HFFc6 (cell line): ENCODE measurements around the gene BSCL2. TPM values are rescaled to one million over a fixed set of nuclear protein-coding genes. Genes with fewer than 3 reads are reported as not detected.

Experiments
- DNase-seq: peaks from one replicate; pipeline ENCODE4 v3.0.0-alpha.2; 2018
- H3K27ac Mint-ChIP-seq: 2 replicates; pipeline ENCODE4 v1.8.0; 2020; ENCODE audit warnings: mild to moderate bottlenecking, mixed read lengths
- H3K27me3 Mint-ChIP-seq: 2 replicates; pipeline ENCODE4 v1.8.0; 2021; ENCODE audit warnings: mild to moderate bottlenecking, moderate library complexity, mixed read lengths; ENCODE audit not compliant: insufficient read depth
- H3K36me3 Mint-ChIP-seq: 2 replicates; pipeline ENCODE4 v1.8.0; 2021; ENCODE audit warnings: low read depth, mixed read lengths
- H3K4me1 Mint-ChIP-seq: 2 replicates; pipeline ENCODE4 v1.8.0; 2020; ENCODE audit warnings: low read depth, mixed read lengths
- H3K4me3 Mint-ChIP-seq: 2 replicates; pipeline ENCODE4 v1.8.0; 2020; ENCODE audit warnings: mild to moderate bottlenecking, moderate library complexity, mixed read lengths
- H3K9me3 Mint-ChIP-seq: 2 replicates; pipeline ENCODE4 v1.8.0; 2020; ENCODE audit warnings: mild to moderate bottlenecking, mixed read lengths
- CTCF ChIP-seq: fragments of 200-600 bp; sonication (generic); IDR thresholded peaks from 2 replicates; pipeline ENCODE4 v1.5.0; 2021; ENCODE audit warnings: antibody characterized with exemption, mild to moderate bottlenecking
- total RNA-seq, 6 experiments: library from RNA; stranded (reverse); fragmentation: NEBNext Ultra II Directional; extraction: Animal tissue kit (Norgen Biotek cat#: 25700); gene quantifications; 2 replicates in 1 of 6; 3 replicates in 5 of 6; pipeline ENCODE4 v1.2.3, GENCODE V29; 2021

Gene BSCL2
- total RNA-seq, 6 experiments from 2014 or later, result 50.7 to 67.4 (median 56.8) TPM

DNA sequence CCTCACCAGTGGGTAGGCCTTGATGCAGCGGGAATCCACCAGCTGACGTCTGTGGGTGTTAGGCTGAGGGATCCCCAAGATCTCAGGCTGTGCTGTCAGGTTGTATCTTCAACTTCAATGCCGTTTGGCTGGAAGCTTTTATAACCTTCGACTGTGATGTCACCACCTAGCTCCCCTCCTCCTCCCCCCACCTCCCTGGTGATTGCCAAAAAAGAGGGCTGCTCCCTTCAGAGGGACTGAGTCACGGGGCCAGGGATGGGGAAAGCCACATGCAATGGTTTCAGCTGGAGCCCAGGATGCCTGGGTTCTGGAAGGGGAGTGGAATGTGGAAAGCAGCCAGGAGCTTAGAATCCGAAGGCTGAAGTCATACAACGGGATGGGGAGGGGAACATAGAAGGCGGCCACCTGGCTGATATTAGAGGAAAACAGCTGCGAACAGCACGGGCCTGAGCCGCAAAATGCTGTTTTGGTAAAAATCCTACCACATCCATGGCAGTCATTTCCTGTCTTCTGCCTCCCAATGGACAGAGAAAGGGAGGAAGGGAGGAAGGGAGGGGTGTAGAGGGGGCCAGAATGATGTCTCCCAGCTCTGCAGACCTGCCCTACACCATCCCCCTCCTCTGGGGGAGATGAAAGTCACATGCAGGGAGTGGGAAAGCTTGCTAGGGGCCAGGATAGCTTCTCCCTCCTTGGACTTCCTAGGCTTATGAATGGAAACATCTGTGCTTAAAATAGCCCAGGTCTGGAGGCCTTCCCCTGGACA lies 17.6 kb downstream of the BSCL2 start, which contains the start of gene LRRN4CL:
LRRN4CL (minus strand) TSS at position 110 of the 763 bp plus-strand sequence. CDS start 1,022 bp downstream, outside the sequence.
- Mint-ChIP-seq H3K9me3 (no peaks in the 10 kb centered on the region), H3K27ac (peak within 1 kb of the TSS; percentile 90), H3K27me3 (no peaks in the 10 kb centered on the region; the same call in 1 of the 2 replicates), H3K4me3 (peak within 1 kb of the TSS; percentile 60), H3K4me1 (peaks cover 25% of the 10 kb centered on the region), H3K36me3 (peaks cover 12% of the 10 kb centered on the region)
- TF ChIP-seq CTCF, result no peak
- DNase-seq, result peak; percentile 88

GRCh38 chr11:62688491-62688890 lies 18.7 kb downstream of the BSCL2 start:
- no peaks in the 10 kb centered on the region; the same call in none of the 2 replicates for H3K27me3 Mint-ChIP-seq

GRCh38 chr11:62687508-62688396 lies 19.5 kb downstream of the BSCL2 start:
- Mint-ChIP-seq H3K36me3 (peaks cover 9% of the 10 kb centered on the region), H3K27me3 (no peaks in the 10 kb centered on the region; the same call in none of the 2 replicates), H3K9me3 (no peaks in the 10 kb centered on the region), H3K4me1 (peaks cover 21% of the 10 kb centered on the region), H3K4me3 (no peak overlapping the region), H3K27ac (no peak overlapping the region)
- no peak for TF ChIP-seq CTCF
- DNase-seq, result no peak

More at GRCh38 chr11:62688491-62688890, 18.7 kb downstream of the BSCL2 start:
- Mint-ChIP-seq H3K9me3 (no peaks in the 10 kb centered on the region), H3K27ac (peak overlapping the region; percentile 22; the same call in 1 of the 2 replicates), H3K4me3 (peak overlapping the region; percentile 24; the same call in 1 of the 2 replicates), H3K36me3 (peaks cover 12% of the 10 kb centered on the region), H3K4me1 (peaks cover 21% of the 10 kb centered on the region)
- no peak for DNase-seq
- no peak for TF ChIP-seq CTCF

DNA sequence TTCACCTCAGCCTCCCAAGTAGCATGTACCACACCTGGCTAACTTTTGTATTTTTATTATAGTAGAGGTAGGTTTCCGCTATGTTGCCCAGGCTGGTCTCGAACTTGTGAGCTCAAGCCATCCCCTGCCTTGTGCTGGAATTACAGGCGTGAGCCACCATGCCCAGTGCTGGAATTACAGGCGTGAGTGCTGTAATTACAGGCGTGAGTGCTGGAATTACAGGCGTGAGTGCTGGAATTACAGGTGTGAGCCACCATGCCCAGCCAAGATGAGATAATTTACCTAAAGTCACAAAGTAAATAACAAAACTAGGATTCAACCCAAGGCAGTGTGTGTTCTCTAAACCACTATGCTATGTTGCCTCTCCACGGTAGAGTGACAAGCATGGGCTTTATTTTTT lies 24.7 kb downstream of the BSCL2 start:
- no peak overlapping the region for H3K4me3 Mint-ChIP-seq
- H3K27me3 Mint-ChIP-seq, result peaks cover 4% of the 10 kb centered on the region
- no peaks in the 10 kb centered on the region for H3K9me3 Mint-ChIP-seq
- no peak overlapping the region for H3K27ac Mint-ChIP-seq
- H3K4me1 Mint-ChIP-seq, result peaks cover 18% of the 10 kb centered on the region
- no peak for TF ChIP-seq CTCF
- DNase-seq, result no peak
- H3K36me3 Mint-ChIP-seq, result peaks cover 6% of the 10 kb centered on the region

- peak; percentile 80 for DNase-seq
- Mint-ChIP-seq H3K27me3 (peaks cover 4% of the 10 kb centered on the region), H3K36me3 (peaks cover 12% of the 10 kb centered on the region), H3K4me1 (peaks cover 27% of the 10 kb centered on the region), H3K4me3 (peak overlapping the region; percentile 60; the same call in 1 of the 2 replicates), H3K27ac (peak overlapping the region; percentile 56), H3K9me3 (no peaks in the 10 kb centered on the region)
- peak; percentile 78 for TF ChIP-seq CTCF
Measured at GRCh38 chr11:62680825-62681240, 26.4 kb downstream of the BSCL2 start.
